K562 (cell line): ENCODE results near the gene ALK. TPM values are rescaled to one million over a fixed set of nuclear protein-coding genes. Genes with fewer than 3 reads are reported as not detected.

Experiments
- E2F5 ChIP-seq: sonication (generic); formaldehyde crosslinking; IDR thresholded peaks from 2 replicates; pipeline ENCODE4 v1.8.0; 2022; ENCODE audit warnings: mild to moderate bottlenecking, missing genetic modification reagents
- GTF2E2 ChIP-seq: fragments of 200-800 bp; sonication (Bioruptor generic); IDR thresholded peaks from 2 replicates; pipeline ENCODE4 v1.6.1; 2016; ENCODE audit warnings: missing genetic modification characterization, missing compliant biosample characterization
- OTX1 ChIP-seq: fragments of 450-650 bp; formaldehyde crosslinking; IDR thresholded peaks from 2 replicates; pipeline ENCODE4 v1.4.0; 2022; ENCODE audit warnings: mild to moderate bottlenecking
- PTBP1 ChIP-seq: fragments of 200-400 bp; formaldehyde crosslinking; IDR thresholded peaks from 2 replicates; pipeline ENCODE4 v1.6.1; 2017; ENCODE audit warnings: low read depth, low read length
- RHOXF2B ChIP-seq: fragments of 250-450 bp; sonication (Bioruptor Pico); conservative IDR thresholded peaks from 2 replicates; pipeline ENCODE4 v1.5.1; 2021
- SMAD3 ChIP-seq: fragments of 450-650 bp; formaldehyde crosslinking; conservative IDR thresholded peaks from 2 replicates; pipeline ENCODE4 v1.4.0; 2020; ENCODE audit warnings: mild to moderate bottlenecking
- SPI1 ChIP-seq: IDR thresholded peaks from 2 replicates; pipeline ENCODE4 v1.6.1; 2011; ENCODE audit warnings: low read depth, low read length, control low read depth, borderline replicate concordance
- U2AF2 ChIP-seq: fragments of 200-400 bp; formaldehyde crosslinking; optimal IDR thresholded peaks from 2 replicates; pipeline ENCODE3; 2017; ENCODE audit warnings: low read depth, mild to moderate bottlenecking, low read length
- ZBTB9 ChIP-seq: fragments of 450-650 bp; formaldehyde crosslinking; IDR thresholded peaks from 2 replicates; pipeline ENCODE4 v1.4.0; 2020; ENCODE audit warnings: mild to moderate bottlenecking, moderate library complexity
- ZNF407 ChIP-seq: fragments of 450-650 bp; IDR thresholded peaks from 2 replicates; pipeline ENCODE4 v1.6.1; 2016; ENCODE audit warnings: low read depth
- polyA plus RNA-seq, 8 experiments: library from polyadenylated mRNA; depleted of rRNA in 4 of 8; stranded (reverse) in 5 of 8; unstranded in 3 of 8; fragments of >200 nt; fragmentation: Nextera tagmentation in 2 of 8; fragmentation: Illumina TruSeq in 1 of 8; extraction: Ambion mirVana in 2 of 8; extraction: Trizol in 1 of 8; gene quantifications; 2 replicates each; pipeline versions ENCODE4 v1.2.1 to v1.2.3, GENCODE V29; 2011 to 2014; ENCODE audit warnings: inconsistent platforms in 1 of 8, missing spikeins in 1 of 8
- total RNA-seq, 7 experiments: library from RNA; depleted of rRNA in 6 of 7; stranded (reverse); fragments of >200 nt in 6 of 7; fragmentation: Illumina TruSeq in 2 of 7; extraction: Trizol in 2 of 7; gene quantifications; 2 replicates each; pipeline versions ENCODE4 v1.2.1 to v1.2.3, GENCODE V29; 2011 to 2021; ENCODE audit warnings: low replicate concordance in 1 of 7

ALK gene
- total and polyA plus RNA-seq, 9 of the 15 experiments (the other 6 are each of a cell fraction or from before 2014, with no cell fraction given), result not detected

GRCh38 chr2:29372185-29372584 is 549.2 kb downstream of the ALK start (continued):
- TF ChIP-seq ZNF407 (no peak), RHOXF2B (CRISPR knock-in tag) (no peak), SMAD3 (CRISPR knock-in tag) (no peak), ZBTB9 (CRISPR knock-in tag) (no peak), GTF2E2 (tag) (no peak), SPI1 (no peak), U2AF2 (no peak), E2F5 (no peak), PTBP1 (no peak), OTX1 (CRISPR knock-in tag) (no peak)
- TF ChIP-seq, all 486 proteins: peak for 0
